Renal cortical epithelial cell (primary cell): Measurements from ENCODE around the gene C11orf71. TPM values are rescaled to one million over a fixed set of nuclear protein-coding genes. Genes with fewer than 3 reads are reported as not detected.

ENCODE experiments used
- DNase-seq: peaks from one replicate; pipeline ENCODE4 v3.0.0-alpha.2; 2011; ENCODE audit warnings: low read depth
- total RNA-seq: library from RNA; depleted of rRNA; stranded (reverse); fragments of >200 nt; gene quantifications from 2 replicates; pipeline ENCODE4 v1.2.3, GENCODE V29; 2014

C11orf71 gene
- total RNA-seq, 1 donor from 2014 or later: 3.1 TPM

DNA sequence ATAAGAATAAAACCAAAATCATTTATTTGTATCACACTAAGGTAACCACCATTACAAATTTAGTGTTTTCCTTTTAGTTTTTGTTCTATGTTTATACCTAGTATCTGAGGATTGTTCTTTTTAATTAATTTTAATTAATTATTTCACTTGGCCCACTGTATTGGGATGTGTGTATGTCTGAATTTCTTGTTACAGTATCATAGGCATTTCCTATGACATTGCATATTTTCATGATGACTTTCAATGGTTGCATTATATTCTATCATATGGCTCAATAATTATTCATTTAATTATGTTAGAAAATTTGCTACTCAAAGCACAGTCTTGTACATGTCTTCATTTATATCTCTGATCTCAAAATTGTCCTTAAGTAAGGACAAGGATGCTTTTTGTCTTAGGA is 41.0 kb downstream of the C11orf71 start:
- DNase-seq: no peak

DNA sequence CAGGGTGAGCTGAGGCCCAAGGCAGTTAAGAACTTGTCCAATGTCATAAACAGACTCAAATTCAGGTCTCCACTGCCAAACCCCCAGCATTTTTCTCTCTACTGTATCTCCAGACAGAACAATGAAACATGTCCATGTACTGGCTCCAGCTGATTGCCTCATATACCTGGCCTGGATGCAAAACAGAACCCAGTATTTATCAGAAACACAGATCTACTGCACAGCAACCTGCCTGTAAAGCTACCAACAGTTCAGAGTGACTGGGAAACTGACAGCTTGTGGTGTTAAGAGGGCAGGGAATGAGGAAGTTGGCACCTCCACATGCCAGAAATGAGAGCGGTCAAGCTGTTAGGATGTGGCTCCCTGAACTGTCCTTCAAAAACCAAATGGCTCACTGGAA is 41.6 kb downstream of the C11orf71 start:
- DNase-seq: peak; percentile 43

DNA sequence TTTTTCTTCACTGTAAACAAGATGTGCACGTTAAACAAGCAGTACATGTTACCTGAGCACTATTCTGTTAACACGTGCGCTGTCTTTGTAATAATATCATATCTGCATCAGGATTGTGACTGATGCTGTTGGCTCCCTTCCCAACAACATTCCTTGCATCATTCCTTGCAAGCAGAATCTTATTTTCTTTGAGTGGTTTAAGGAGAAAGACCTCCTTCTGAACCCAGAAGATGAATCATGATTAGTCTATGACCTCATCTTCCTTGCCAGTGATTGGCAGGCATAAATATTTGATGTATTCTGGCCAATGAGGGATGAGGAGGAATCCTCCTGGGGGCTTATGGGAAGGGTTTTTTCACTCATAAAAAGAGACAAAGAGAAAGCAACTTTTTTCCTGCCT is 46.2 kb downstream of the C11orf71 start:
- DNase-seq: peak; percentile 80

DNA sequence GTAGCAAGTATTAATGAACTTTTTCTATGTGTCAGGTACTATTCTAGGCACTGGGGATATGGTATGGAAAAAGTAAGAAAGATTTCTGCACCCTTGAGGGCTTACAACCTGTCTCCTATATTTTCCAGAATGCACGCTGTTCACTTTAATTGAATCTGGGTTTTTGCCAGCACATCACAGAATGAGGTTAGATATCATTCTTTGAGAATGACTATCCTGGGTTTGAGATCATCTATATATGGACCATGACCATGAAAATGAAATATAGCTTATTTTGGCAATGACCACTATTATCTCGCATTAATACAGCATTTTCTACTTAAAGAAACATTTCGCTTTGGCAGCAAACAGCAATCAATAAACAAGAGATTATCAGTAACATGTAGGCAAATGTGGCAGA is 46.9 kb downstream of the C11orf71 start:
- DNase-seq: no peak

DNA sequence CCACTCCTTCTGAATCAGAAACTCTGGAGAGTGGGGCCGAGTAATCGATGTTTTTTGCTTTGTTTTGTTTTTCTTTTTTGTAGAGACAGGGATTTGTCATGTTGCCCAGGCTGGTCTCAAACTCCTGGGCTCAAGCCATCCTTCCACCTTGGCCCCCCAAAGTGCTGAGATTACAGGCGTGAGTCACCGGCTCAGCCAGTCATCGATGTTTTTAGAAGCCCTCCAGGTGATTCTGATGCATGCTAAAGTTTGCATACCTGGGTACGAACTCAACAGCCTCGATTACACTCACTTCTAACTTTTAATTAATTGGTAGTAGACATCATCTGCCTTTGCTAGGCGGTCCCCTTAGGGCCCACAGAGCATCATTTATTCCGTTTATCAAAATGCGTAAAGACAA is 50.3 kb downstream of the C11orf71 start:
- no peak for DNase-seq

Other genes with a start within 250 kb of the C11orf71 start
- 1,571 and 2,593 TPM in 2 replicates for gene NNMT, start 104.1 kb downstream of the C11orf71 start, total RNA-seq
- gene RBM7, start 155 bp upstream of the C11orf71 start, total RNA-seq: 60.6 and 81.1 TPM in 2 replicates
- 166 and 170 TPM in 2 replicates for gene REXO2, start 39.0 kb upstream of the C11orf71 start, total RNA-seq
- gene NXPE1, start 159.4 kb upstream of the C11orf71 start, total RNA-seq: not detected in 2 replicates
- not detected in 2 replicates for gene NXPE4, start 195.3 kb upstream of the C11orf71 start, total RNA-seq